Stimulated activated CD8-positive, alpha-beta memory T cell treated with anti-CD3 and anti-CD28 coated beads, Interleukin-4, amount 100 ng/mL, for 24 hours (primary cell): ENCODE data around the gene KRTAP5-5.
"Not testable (repeated sequence)": the region's sequence is repeated elsewhere in the genome, so short reads cannot be mapped to it uniquely, and the experiment has no call there.

ENCODE experiments used
- DNase-seq: peaks from one replicate; pipeline ENCODE4 v3.0.0-alpha.2; 2020; ENCODE audit warnings: low read depth

Gene KRTAP5-5

GRCh38 chr11:1642288-1643145 is 12.9 kb downstream of the KRTAP5-5 start:
- no peak for DNase-seq

GRCh38 chr11:1643146-1643690 is 13.6 kb downstream of the KRTAP5-5 start:
- no peak for DNase-seq

GRCh38 chr11:1644601-1645356 is 15.2 kb downstream of the KRTAP5-5 start:
- DNase-seq, result no peak

GRCh38 chr11:1645357-1645821 is 15.8 kb downstream of the KRTAP5-5 start:
- no peak for DNase-seq

GRCh38 chr11:1646540-1646939 is 17.0 kb downstream of the KRTAP5-5 start:
- not testable (repeated sequence) for DNase-seq

GRCh38 chr11:1647901-1648652 is 18.5 kb downstream of the KRTAP5-5 start:
- no peak for DNase-seq

GRCh38 chr11:1648653-1649420 is 19.3 kb downstream of the KRTAP5-5 start:
- no peak for DNase-seq

GRCh38 chr11:1650034-1650917 is 20.7 kb downstream of the KRTAP5-5 start:
- no peak for DNase-seq

- no peak for DNase-seq
These were observed 21.3 kb downstream of the KRTAP5-5 start for GRCh38 chr11:1650918-1651262.

GRCh38 chr11:1651411-1651980 is 21.9 kb downstream of the KRTAP5-5 start:
- no peak for DNase-seq

- no peak for DNase-seq
These were observed 22.5 kb downstream of the KRTAP5-5 start for GRCh38 chr11:1652026-1652425.

GRCh38 chr11:1652442-1652770 is 22.8 kb downstream of the KRTAP5-5 start:
- DNase-seq, result no peak

- DNase-seq, result peak; percentile 61
These were observed 23.4 kb downstream of the KRTAP5-5 start for GRCh38 chr11:1652771-1653540.

- DNase-seq, result no peak
These were observed 24.2 kb downstream of the KRTAP5-5 start for GRCh38 chr11:1653541-1654387.

GRCh38 chr11:1654388-1655167 is 25.0 kb downstream of the KRTAP5-5 start:
- DNase-seq, result no peak

- no peak for DNase-seq
These were observed 25.8 kb downstream of the KRTAP5-5 start for GRCh38 chr11:1655168-1656060.

GRCh38 chr11:1656061-1656441 is 26.5 kb downstream of the KRTAP5-5 start:
- DNase-seq, result no peak
